Colonic mucosa (tissue), 4 donors: ENCODE results near the gene LRP1-AS. TPM values are rescaled to one million over a fixed set of nuclear protein-coding genes. Genes with fewer than 3 reads are reported as not detected.

Experiments
- DNase-seq: peaks from one replicate; pipeline ENCODE4 v3.0.0-alpha.2; 2020
- H3K27ac ChIP-seq: fragments of 200-600 bp; one replicate; pipeline ENCODE4 v1.8.0; 2021
- H3K27me3 ChIP-seq: fragments of 200-600 bp; one replicate; pipeline ENCODE4 v1.8.0; 2021
- H3K36me3 ChIP-seq: fragments of 200-600 bp; one replicate; pipeline ENCODE4 v1.8.0; 2021
- H3K4me1 ChIP-seq: fragments of 200-600 bp; one replicate; pipeline ENCODE4 v1.8.0; 2021; ENCODE audit warnings: mild to moderate bottlenecking
- H3K4me3 ChIP-seq: fragments of 200-600 bp; one replicate; pipeline ENCODE4 v1.8.0; 2021
- H3K9ac ChIP-seq, 2 donors: one replicate each; pipeline ENCODE4 v1.7.0; 2013; ENCODE audit warnings: control low read depth in 2 of 2, low read depth in 2 of 2, low read length in 2 of 2
- H3K9me3 ChIP-seq: fragments of 200-600 bp; one replicate; pipeline ENCODE4 v1.8.0; 2021
- intact Hi-C: fragments of 100-400 bp; cut with DNase I; formaldehyde crosslinking; loops from one replicate; pipeline ENCODE4 v1.14.1; 2022
- total RNA-seq, 2 donors: library from RNA; stranded (reverse); fragmentation: NEBNext Ultra II Directional in 1 of 2; extraction: Animal tissue kit (Norgen Biotek cat#: 25700) in 1 of 2; gene quantifications; one replicate each; pipeline ENCODE4 v1.2.1, GENCODE V29; 2021
- TF ChIP-seq, protein P1 (sequence below): fragments of 200-600 bp; IDR thresholded peaks from one replicate; pipeline ENCODE4 v1.8.0; 2022; ENCODE audit warnings: antibody characterized with exemption, mild to moderate bottlenecking
- donor health status: healthy.
- donor health status: DM: no; HTN: no; CAD: no.
- donor health status: DM: no; HTN: no; CAD: no.

Gene LRP1-AS
- total RNA-seq, 2 donors from 2014 or later, result not detected

DNA sequence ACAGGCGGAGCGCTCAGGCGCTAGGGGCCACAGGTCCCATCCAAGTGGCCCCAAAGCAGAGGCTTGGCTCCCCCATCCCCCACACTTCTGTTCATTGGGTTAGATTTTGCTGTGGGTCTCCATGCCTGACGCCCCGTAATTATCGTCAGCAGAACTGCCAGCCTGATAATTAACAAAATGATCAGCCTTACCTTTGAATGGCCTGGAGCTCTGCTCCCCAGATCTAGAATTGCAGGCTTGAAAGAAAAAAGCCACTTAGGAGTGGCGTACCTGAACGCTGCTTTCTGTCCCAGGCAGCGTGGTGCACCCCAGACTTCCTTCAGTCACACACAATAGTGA, 28.7 kb upstream of the LRP1-AS start:
- no peaks in the 10 kb centered on the region for H3K4me1 ChIP-seq
- no peaks in the 10 kb centered on the region for H3K27me3 ChIP-seq
- H3K9ac ChIP-seq, result no peak overlapping the region
- H3K4me3 ChIP-seq, result no peak overlapping the region
- intact Hi-C loops, result no loop called here
- TF ChIP-seq, protein P1, sequence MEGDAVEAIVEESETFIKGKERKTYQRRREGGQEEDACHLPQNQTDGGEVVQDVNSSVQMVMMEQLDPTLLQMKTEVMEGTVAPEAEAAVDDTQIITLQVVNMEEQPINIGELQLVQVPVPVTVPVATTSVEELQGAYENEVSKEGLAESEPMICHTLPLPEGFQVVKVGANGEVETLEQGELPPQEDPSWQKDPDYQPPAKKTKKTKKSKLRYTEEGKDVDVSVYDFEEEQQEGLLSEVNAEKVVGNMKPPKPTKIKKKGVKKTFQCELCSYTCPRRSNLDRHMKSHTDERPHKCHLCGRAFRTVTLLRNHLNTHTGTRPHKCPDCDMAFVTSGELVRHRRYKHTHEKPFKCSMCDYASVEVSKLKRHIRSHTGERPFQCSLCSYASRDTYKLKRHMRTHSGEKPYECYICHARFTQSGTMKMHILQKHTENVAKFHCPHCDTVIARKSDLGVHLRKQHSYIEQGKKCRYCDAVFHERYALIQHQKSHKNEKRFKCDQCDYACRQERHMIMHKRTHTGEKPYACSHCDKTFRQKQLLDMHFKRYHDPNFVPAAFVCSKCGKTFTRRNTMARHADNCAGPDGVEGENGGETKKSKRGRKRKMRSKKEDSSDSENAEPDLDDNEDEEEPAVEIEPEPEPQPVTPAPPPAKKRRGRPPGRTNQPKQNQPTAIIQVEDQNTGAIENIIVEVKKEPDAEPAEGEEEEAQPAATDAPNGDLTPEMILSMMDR, result peak; percentile 26
- no peaks in the 10 kb centered on the region for H3K9me3 ChIP-seq
- H3K27ac ChIP-seq, result no peak overlapping the region
- no peak for DNase-seq
- H3K36me3 ChIP-seq, result no peaks in the 10 kb centered on the region

- intact Hi-C loops, result no loop called here
- DNase-seq, result peak; percentile 85
- Histone ChIP-seq H3K9ac (peak overlapping the region; percentile 9 to 30), H3K27me3 (no peaks in the 10 kb centered on the region), H3K36me3 (peaks cover 1% of the 10 kb centered on the region), H3K4me3 (no peak overlapping the region), H3K4me1 (no peaks in the 10 kb centered on the region), H3K9me3 (no peaks in the 10 kb centered on the region), H3K27ac (no peak overlapping the region)
- TF ChIP-seq, protein P1, result peak; percentile 61
Observed at GRCh38 chr12:57175428-57176138, 28.2 kb upstream of the LRP1-AS start.

DNA sequence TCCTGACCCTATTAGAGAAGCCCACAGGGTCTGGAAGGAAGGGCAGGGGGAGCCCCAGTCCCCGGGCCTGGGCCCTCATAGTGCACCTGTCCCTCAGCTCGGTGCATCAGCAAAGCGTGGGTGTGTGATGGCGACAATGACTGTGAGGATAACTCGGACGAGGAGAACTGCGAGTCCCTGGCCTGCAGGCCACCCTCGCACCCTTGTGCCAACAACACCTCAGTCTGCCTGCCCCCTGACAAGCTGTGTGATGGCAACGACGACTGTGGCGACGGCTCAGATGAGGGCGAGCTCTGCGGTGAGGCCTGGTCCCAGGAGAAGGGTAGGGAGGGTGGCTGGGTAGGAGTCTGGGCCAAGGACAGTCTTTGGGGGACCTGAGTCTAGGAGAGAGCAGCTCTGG, 26.3 kb upstream of the LRP1-AS start:
- no peak for DNase-seq
- TF ChIP-seq, protein P1, result no peak

GRCh38 chr12:57173089-57173488, 25.7 kb upstream of the LRP1-AS start:
- TF ChIP-seq, protein P1, result peak; percentile 37
- Histone ChIP-seq H3K27me3 (no peaks in the 10 kb centered on the region), H3K9ac (no peak overlapping the region), H3K9me3 (no peaks in the 10 kb centered on the region), H3K4me1 (no peaks in the 10 kb centered on the region), H3K4me3 (no peak overlapping the region), H3K36me3 (peaks cover 10% of the 10 kb centered on the region), H3K27ac (no peak overlapping the region)
- intact Hi-C loops, result no loop called here
- no peak for DNase-seq

More for the DNA sequence above, 26.3 kb upstream of the LRP1-AS start:
- intact Hi-C loops, result no loop called here
- peaks cover 10% of the 10 kb centered on the region for H3K36me3 ChIP-seq
- H3K4me3 ChIP-seq, result no peak overlapping the region
- H3K27me3 ChIP-seq, result no peaks in the 10 kb centered on the region
- no peak overlapping the region for H3K27ac ChIP-seq
- H3K9ac ChIP-seq, result no peak overlapping the region
- H3K4me1 ChIP-seq, result no peaks in the 10 kb centered on the region
- no peaks in the 10 kb centered on the region for H3K9me3 ChIP-seq

- Histone ChIP-seq H3K4me3 (no peak overlapping the region), H3K27ac (no peak overlapping the region), H3K36me3 (peaks cover 10% of the 10 kb centered on the region), H3K27me3 (no peaks in the 10 kb centered on the region), H3K9me3 (no peaks in the 10 kb centered on the region), H3K9ac (no peak overlapping the region), H3K4me1 (no peaks in the 10 kb centered on the region)
- TF ChIP-seq, protein P1, result no peak
- no peak for DNase-seq
- intact Hi-C loops, result no loop called here
Observed at GRCh38 chr12:57171668-57172067, 24.2 kb upstream of the LRP1-AS start.
